Kidney epithelial cell (primary cell): ENCODE results near the gene FAM89B. TPM values are rescaled to one million over a fixed set of nuclear protein-coding genes. Genes with fewer than 3 reads are reported as not detected.

Experiments used
- DNase-seq: peaks from one replicate; pipeline ENCODE4 v3.0.0-alpha.2; 2010; ENCODE audit warnings: low read depth
- H3K27me3 ChIP-seq: 2 replicates; pipeline ENCODE4 v1.6.0; 2011; ENCODE audit warnings: low read length; ENCODE audit not compliant: control insufficient read depth, insufficient read depth
- H3K36me3 ChIP-seq: 2 replicates; pipeline ENCODE4 v1.5.1; 2011; ENCODE audit warnings: low read length; ENCODE audit not compliant: control insufficient read depth, insufficient read depth
- H3K4me3 ChIP-seq: 2 replicates; pipeline ENCODE4 v1.5.1; 2011; ENCODE audit warnings: low read depth, mild to moderate bottlenecking, control low read depth, low read length
- total RNA-seq: library from RNA; depleted of rRNA; stranded (reverse); fragments of >200 nt; gene quantifications from 2 replicates; pipeline ENCODE4 v1.2.3, GENCODE V29; 2015
- TF ChIP-seq, protein P1 (sequence below): IDR thresholded peaks from 2 replicates; pipeline ENCODE4 v1.5.1; 2011; ENCODE audit warnings: mild to moderate bottlenecking, moderate library complexity, low read length, control low read depth, inconsistent platforms; ENCODE audit not compliant: insufficient read depth, poor library complexity, severe bottlenecking

The FAM89B gene
- total RNA-seq, 1 donor from 2014 or later: 63.9 TPM

DNA sequence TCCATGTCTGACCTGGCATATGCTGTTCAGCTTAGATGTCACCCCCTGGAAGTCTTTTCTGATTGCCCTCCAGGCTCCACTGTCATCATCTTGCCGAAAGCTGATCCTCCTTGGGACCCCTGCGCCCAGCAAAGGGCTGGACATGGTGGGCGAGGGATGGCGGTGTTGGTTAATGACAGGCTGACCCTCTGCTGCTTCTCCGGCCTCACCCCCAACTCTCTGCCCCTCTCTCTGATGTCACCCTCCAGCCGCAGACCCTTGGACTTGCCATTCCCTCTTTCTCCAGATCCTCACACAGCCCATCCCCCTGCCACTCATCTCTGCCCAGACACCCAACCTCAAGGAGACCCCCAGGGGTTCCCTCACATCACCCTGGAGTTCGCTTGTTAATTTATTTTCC, 5.8 kb downstream of the FAM89B start:
- Histone ChIP-seq H3K36me3 (peaks cover 1% of the 10 kb centered on the region), H3K27me3 (no peaks in the 10 kb centered on the region), H3K4me3 (no peak overlapping the region)
- DNase-seq: no peak
- TF ChIP-seq, protein P1, sequence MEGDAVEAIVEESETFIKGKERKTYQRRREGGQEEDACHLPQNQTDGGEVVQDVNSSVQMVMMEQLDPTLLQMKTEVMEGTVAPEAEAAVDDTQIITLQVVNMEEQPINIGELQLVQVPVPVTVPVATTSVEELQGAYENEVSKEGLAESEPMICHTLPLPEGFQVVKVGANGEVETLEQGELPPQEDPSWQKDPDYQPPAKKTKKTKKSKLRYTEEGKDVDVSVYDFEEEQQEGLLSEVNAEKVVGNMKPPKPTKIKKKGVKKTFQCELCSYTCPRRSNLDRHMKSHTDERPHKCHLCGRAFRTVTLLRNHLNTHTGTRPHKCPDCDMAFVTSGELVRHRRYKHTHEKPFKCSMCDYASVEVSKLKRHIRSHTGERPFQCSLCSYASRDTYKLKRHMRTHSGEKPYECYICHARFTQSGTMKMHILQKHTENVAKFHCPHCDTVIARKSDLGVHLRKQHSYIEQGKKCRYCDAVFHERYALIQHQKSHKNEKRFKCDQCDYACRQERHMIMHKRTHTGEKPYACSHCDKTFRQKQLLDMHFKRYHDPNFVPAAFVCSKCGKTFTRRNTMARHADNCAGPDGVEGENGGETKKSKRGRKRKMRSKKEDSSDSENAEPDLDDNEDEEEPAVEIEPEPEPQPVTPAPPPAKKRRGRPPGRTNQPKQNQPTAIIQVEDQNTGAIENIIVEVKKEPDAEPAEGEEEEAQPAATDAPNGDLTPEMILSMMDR: no peak

DNA sequence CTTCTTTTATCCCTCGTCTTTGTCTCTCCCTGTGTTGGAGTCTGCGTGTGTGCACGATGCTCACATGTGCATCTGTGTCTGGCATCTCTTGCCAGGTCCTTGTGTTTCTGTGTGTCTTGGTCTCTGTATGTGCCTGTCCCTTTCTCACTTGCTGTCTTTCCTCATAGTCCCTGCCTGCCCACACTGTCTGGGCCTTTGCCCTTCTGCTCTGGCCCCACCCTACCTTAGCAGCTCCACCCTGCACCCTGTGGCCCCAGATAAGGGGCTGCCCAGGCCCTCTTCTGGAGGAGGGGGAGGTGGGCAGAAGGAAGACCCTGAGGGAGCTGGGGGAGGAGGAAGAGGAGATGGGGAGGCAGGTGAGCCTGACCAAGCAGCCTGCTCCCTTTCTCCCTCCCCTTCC, 6.3 kb downstream of the FAM89B start:
- TF ChIP-seq, protein P1: no peak
- DNase-seq: no peak
- Histone ChIP-seq H3K36me3 (peaks cover under 1% of the 10 kb centered on the region), H3K27me3 (no peaks in the 10 kb centered on the region), H3K4me3 (no peak overlapping the region)

DNA sequence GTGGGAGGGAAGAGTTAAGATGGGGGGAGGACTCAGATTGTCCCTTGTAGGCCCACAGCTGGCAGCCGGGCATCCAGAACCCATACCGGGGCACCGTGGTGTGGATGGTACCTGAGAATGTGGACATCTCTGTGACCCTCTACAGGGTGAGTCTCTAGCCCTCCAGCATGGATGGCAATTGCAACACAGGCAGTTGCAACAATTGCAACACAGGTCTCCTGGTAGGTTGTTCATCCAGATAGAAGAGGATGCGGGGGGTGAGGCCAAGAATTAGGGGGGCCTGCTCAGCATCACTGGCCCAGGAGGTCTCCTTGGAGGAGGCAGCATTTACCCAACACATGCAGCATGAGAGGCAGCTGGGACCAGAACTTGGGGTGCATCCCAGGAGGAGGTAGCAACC, 7.0 kb downstream of the FAM89B start:
- TF ChIP-seq, protein P1: no peak
- Histone ChIP-seq H3K36me3 (no peaks in the 10 kb centered on the region), H3K27me3 (peaks cover 5% of the 10 kb centered on the region), H3K4me3 (no peak overlapping the region)
- DNase-seq: no peak

DNA sequence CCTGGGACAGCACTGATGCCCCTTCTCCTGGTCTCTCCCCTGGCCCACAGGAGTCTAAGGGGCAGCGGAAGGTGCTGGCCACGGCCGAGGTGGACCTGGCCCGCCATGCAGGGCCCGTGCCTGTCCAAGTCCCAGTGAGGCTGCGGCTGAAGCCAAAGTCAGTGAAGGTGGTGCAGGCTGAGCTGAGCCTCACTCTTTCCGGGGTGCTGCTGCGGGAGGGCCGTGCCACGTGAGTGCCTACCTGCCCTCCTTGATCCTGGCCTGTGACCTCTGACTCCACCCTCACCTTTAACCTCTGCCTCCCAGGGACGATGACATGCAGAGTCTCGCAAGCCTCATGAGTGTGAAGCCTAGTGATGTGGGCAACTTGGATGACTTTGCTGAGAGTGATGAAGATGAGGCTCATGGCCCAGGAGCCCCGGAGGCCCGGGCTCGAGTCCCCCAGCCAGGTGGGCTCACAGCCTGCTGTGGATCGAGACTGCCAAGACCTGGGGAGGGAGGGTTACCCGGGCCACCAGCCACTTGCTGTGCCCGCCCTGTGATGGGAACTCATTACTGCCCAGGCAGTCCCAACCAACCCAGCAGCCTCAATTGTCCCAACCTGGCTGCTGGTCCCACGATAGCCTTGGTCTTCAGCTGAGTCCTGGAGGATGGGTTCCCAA, 7.8 kb downstream of the FAM89B start:
- Histone ChIP-seq H3K27me3 (peaks cover 10% of the 10 kb centered on the region), H3K4me3 (no peak overlapping the region), H3K36me3 (no peaks in the 10 kb centered on the region)
- TF ChIP-seq, protein P1: no peak
- DNase-seq: no peak

DNA sequence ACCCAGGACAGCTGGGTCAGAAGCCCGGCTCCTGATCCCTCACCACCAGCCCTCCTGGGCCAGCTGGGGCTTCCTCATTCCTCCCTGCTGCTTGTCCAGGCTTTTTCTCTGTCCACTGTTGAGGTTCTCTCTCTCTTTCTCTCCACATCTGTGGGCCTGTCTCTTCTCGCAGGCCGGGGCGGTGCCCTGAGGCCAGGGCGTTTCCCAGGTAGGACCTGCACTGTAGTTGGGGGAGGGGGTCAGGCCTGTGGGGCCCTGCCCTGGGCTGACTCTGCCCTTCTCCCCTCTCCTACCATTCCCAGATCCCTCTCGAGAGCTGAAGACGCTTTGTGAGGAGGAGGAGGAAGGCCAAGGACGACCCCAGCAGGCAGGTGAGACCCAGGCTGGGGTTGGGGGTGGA, 8.4 kb downstream of the FAM89B start:
- H3K4me3 ChIP-seq: no peak overlapping the region
- TF ChIP-seq, protein P1: no peak
- H3K36me3 ChIP-seq: no peaks in the 10 kb centered on the region
- H3K27me3 ChIP-seq: peaks cover 10% of the 10 kb centered on the region
- no peak for DNase-seq

DNA sequence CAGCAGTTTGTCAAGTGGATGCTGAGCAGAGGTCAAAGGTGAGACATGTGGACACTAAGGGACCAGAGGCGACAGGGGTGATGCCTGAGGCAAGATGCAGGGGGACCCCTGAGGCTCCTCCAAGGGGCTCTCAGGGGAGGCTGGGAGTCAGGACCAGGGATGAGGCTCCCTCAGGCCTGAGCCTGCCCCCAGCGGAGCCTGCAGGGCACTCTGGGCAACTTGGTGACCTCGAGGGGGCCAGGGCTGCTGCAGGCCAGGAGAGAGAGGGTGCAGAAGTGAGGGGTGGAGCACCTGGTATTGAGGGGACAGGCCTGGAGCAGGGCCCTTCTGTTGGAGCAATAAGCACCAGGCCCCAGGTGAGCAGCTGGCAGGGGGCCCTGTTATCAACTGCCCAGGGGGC, 9.6 kb downstream of the FAM89B start:
- Histone ChIP-seq H3K27me3 (peaks cover 10% of the 10 kb centered on the region), H3K4me3 (no peak overlapping the region), H3K36me3 (no peaks in the 10 kb centered on the region)
- TF ChIP-seq, protein P1: no peak
- no peak for DNase-seq
